H1 (cell line): ENCODE results near the gene OR5M11. TPM values are rescaled to one million over a fixed set of nuclear protein-coding genes. Genes with fewer than 3 reads are reported as not detected.

Source experiments
- JUN ChIP-seq: IDR thresholded peaks from 2 replicates; pipeline ENCODE4 v1.6.1; 2011; ENCODE audit warnings: low read depth, mild to moderate bottlenecking, improper control_type of control experiment, low read length
- RAD21 ChIP-seq, 2 experiments: IDR thresholded peaks in 1 of 2; conservative IDR thresholded peaks in 1 of 2; 2 replicates each; pipeline ENCODE4 v1.6.1; 2011; ENCODE audit warnings: low read depth in 2 of 2, low read length in 2 of 2, improper control_type of control experiment in 1 of 2, inconsistent platforms in 1 of 2, mild to moderate bottlenecking in 1 of 2, moderate library complexity in 1 of 2
- SAP30 ChIP-seq: fragments of 300-600 bp; sonication (generic); IDR thresholded peaks from 2 replicates; pipeline ENCODE4 v1.7.1; 2012; ENCODE audit warnings: low read length, moderate library complexity, mild to moderate bottlenecking, inconsistent platforms; ENCODE audit not compliant: insufficient read depth, insufficient replicate concordance
- polyA plus RNA-seq, 7 experiments: library from polyadenylated mRNA; depleted of rRNA in 3 of 7; stranded (reverse) in 5 of 7; unstranded in 2 of 7; fragments of >200 nt in 5 of 7; fragments of 200-250 nt in 2 of 7; gene quantifications; 1 replicate in 5 of 7; 2 replicates in 1 of 7; 4 replicates in 1 of 7; pipeline versions ENCODE4 v1.2.1 to v1.2.3, GENCODE V29; 2011 to 2013; ENCODE audit warnings: missing spikeins in 2 of 7, mixed read lengths in 2 of 7
- total RNA-seq: library from RNA; stranded (reverse); fragmentation: NEBNext Ultra II Directional; extraction: Animal tissue kit (Norgen Biotek cat#: 25700); gene quantifications from 2 replicates; pipeline ENCODE4 v1.2.1, GENCODE V29; 2021

Gene OR5M11
- total and polyA plus RNA-seq, 2 of the 8 experiments (the other 6 are each of a cell fraction or from before 2014, with no cell fraction given), result 0.08 TPM; not detected in 1

DNA sequence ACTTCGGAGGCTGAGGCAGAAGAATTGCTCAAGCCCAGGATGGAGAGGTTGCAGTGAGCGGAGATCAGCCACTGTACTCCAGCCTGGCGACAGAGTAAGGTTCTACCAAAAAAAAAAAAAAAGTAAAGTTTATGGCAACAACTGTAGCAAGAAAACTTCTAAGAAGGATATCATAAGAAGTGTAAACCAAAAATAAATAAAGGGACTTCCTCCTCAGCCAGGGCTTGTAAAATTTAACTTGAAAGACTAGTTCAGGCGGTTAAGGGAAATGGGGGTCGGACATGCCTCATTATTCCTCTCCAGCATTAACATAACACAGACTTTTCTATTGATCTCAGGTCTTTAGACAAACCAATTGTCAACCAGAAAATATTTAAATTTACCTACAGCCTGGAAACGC is 2.5 kb upstream of the OR5M11 start (continued):
- TF ChIP-seq SAP30 (no peak), JUN (no peak), RAD21 (IDR thresholded peaks at IDR 0.05 in 1 of 2, conservative IDR thresholded peaks at IDR 0.05 in 1 of 2; ENCODE audit: low read depth in 2 of 2, low read length in 2 of 2) (no peak)
